K562 (cell line): ENCODE data around the gene F12. TPM values are rescaled to one million over a fixed set of nuclear protein-coding genes. Genes with fewer than 3 reads are reported as not detected.

Source experiments
- GMEB1 ChIP-seq: fragments of 250-450 bp; sonication (Bioruptor Pico); IDR thresholded peaks from 2 replicates; pipeline ENCODE4 v1.4.0; 2020; ENCODE audit warnings: mild to moderate bottlenecking
- KDM5B ChIP-seq: fragments of 200-600 bp; sonication (generic); IDR thresholded peaks from 2 replicates; pipeline ENCODE4 v1.6.1; 2012; ENCODE audit warnings: low read depth, mild to moderate bottlenecking, moderate library complexity, low read length, control low read depth, inconsistent platforms; ENCODE audit not compliant: insufficient replicate concordance
- MCM7 ChIP-seq, 2 experiments: fragments of 450-650 bp; IDR thresholded peaks; 2 replicates each; pipeline ENCODE4 v1.6.1; 2016 to 2018
- NR2C1 ChIP-seq, 2 experiments: fragments of 450-650 bp; IDR thresholded peaks; 2 replicates each; pipeline ENCODE4 v1.6.1; 2017; ENCODE audit warnings: mild to moderate bottlenecking in 2 of 2, antibody characterized with exemption in 1 of 2, inconsistent platforms in 1 of 2, missing compliant biosample characterization in 1 of 2, missing genetic modification characterization in 1 of 2
- PHTF2 ChIP-seq: fragments of 250-450 bp; sonication (Bioruptor Pico); IDR thresholded peaks from 2 replicates; pipeline ENCODE4 v1.5.0; 2021; ENCODE audit warnings: mild to moderate bottlenecking
- POLR3G ChIP-seq: IDR thresholded peaks from 2 replicates; pipeline ENCODE4 v1.6.1; 2011; ENCODE audit not compliant: insufficient read length, insufficient replicate concordance; ENCODE audit errors: extremely low read depth
- PYGO2 ChIP-seq: fragments of 450-650 bp; IDR thresholded peaks from 2 replicates; pipeline ENCODE4 v1.6.1; 2016; ENCODE audit warnings: mild to moderate bottlenecking, missing genetic modification characterization, moderate library complexity, missing compliant biosample characterization
- SIN3B ChIP-seq: fragments of 450-650 bp; IDR thresholded peaks from 2 replicates; pipeline ENCODE4 v1.6.1; 2017; ENCODE audit warnings: low read depth, mild to moderate bottlenecking, moderate library complexity
- SNAPC5 ChIP-seq: fragments of 250-450 bp; sonication (Bioruptor Pico); IDR thresholded peaks from 2 replicates; pipeline ENCODE4 v1.8.0; 2021; ENCODE audit warnings: moderate library complexity, mild to moderate bottlenecking, inconsistent platforms
- ZNF551 ChIP-seq: fragments of 250-450 bp; sonication (Bioruptor Pico); IDR thresholded peaks from 2 replicates; pipeline ENCODE4 v1.5.0; 2021; ENCODE audit warnings: mild to moderate bottlenecking, moderate library complexity
- polyA plus RNA-seq, 8 experiments: library from polyadenylated mRNA; depleted of rRNA in 4 of 8; stranded (reverse) in 5 of 8; unstranded in 3 of 8; fragments of >200 nt; fragmentation: Nextera tagmentation in 2 of 8; fragmentation: Illumina TruSeq in 1 of 8; extraction: Ambion mirVana in 2 of 8; extraction: Trizol in 1 of 8; gene quantifications; 2 replicates each; pipeline versions ENCODE4 v1.2.1 to v1.2.3, GENCODE V29; 2011 to 2014; ENCODE audit warnings: inconsistent platforms in 1 of 8, missing spikeins in 1 of 8
- total RNA-seq, 7 experiments: library from RNA; depleted of rRNA in 6 of 7; stranded (reverse); fragments of >200 nt in 6 of 7; fragmentation: Illumina TruSeq in 2 of 7; extraction: Trizol in 2 of 7; gene quantifications; 2 replicates each; pipeline versions ENCODE4 v1.2.1 to v1.2.3, GENCODE V29; 2011 to 2021; ENCODE audit warnings: low replicate concordance in 1 of 7
- TF ChIP-seq, protein P1 (sequence below): fragments of 450-650 bp; conservative IDR thresholded peaks from 2 replicates; pipeline ENCODE4 v1.6.1; 2016; ENCODE audit warnings: missing genetic modification characterization, low read depth, mild to moderate bottlenecking, missing compliant biosample characterization, moderate library complexity
- TF ChIP-seq, protein P2 (sequence below): fragments of 450-650 bp; IDR thresholded peaks from 2 replicates; pipeline ENCODE4 v1.6.1; 2016; ENCODE audit warnings: mild to moderate bottlenecking, moderate library complexity

The F12 gene
- total and polyA plus RNA-seq, 9 of the 15 experiments (the other 6 are each of a cell fraction or from before 2014, with no cell fraction given), result 0.59 to 18.3 (median 3.6) TPM

- TF ChIP-seq NR2C1 (IDR thresholded peaks at IDR 0.05) (no peak), NR2C1 (tag; IDR thresholded peaks at IDR 0.05) (no peak), GMEB1 (CRISPR knock-in tag) (no peak), PYGO2 (tag) (no peak), POLR3G (no peak), KDM5B (peak; percentile 54), PHTF2 (CRISPR knock-in tag) (no peak), MCM7 (IDR thresholded peaks at IDR 0.05) (no peak), ZNF551 (CRISPR knock-in tag) (no peak), SNAPC5 (no peak), SIN3B (peak; percentile 9; the same call in 1 of the 2 replicates)
- TF ChIP-seq, protein P1, sequence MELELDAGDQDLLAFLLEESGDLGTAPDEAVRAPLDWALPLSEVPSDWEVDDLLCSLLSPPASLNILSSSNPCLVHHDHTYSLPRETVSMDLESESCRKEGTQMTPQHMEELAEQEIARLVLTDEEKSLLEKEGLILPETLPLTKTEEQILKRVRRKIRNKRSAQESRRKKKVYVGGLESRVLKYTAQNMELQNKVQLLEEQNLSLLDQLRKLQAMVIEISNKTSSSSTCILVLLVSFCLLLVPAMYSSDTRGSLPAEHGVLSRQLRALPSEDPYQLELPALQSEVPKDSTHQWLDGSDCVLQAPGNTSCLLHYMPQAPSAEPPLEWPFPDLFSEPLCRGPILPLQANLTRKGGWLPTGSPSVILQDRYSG (tag), result no peak
- TF ChIP-seq, protein P2, sequence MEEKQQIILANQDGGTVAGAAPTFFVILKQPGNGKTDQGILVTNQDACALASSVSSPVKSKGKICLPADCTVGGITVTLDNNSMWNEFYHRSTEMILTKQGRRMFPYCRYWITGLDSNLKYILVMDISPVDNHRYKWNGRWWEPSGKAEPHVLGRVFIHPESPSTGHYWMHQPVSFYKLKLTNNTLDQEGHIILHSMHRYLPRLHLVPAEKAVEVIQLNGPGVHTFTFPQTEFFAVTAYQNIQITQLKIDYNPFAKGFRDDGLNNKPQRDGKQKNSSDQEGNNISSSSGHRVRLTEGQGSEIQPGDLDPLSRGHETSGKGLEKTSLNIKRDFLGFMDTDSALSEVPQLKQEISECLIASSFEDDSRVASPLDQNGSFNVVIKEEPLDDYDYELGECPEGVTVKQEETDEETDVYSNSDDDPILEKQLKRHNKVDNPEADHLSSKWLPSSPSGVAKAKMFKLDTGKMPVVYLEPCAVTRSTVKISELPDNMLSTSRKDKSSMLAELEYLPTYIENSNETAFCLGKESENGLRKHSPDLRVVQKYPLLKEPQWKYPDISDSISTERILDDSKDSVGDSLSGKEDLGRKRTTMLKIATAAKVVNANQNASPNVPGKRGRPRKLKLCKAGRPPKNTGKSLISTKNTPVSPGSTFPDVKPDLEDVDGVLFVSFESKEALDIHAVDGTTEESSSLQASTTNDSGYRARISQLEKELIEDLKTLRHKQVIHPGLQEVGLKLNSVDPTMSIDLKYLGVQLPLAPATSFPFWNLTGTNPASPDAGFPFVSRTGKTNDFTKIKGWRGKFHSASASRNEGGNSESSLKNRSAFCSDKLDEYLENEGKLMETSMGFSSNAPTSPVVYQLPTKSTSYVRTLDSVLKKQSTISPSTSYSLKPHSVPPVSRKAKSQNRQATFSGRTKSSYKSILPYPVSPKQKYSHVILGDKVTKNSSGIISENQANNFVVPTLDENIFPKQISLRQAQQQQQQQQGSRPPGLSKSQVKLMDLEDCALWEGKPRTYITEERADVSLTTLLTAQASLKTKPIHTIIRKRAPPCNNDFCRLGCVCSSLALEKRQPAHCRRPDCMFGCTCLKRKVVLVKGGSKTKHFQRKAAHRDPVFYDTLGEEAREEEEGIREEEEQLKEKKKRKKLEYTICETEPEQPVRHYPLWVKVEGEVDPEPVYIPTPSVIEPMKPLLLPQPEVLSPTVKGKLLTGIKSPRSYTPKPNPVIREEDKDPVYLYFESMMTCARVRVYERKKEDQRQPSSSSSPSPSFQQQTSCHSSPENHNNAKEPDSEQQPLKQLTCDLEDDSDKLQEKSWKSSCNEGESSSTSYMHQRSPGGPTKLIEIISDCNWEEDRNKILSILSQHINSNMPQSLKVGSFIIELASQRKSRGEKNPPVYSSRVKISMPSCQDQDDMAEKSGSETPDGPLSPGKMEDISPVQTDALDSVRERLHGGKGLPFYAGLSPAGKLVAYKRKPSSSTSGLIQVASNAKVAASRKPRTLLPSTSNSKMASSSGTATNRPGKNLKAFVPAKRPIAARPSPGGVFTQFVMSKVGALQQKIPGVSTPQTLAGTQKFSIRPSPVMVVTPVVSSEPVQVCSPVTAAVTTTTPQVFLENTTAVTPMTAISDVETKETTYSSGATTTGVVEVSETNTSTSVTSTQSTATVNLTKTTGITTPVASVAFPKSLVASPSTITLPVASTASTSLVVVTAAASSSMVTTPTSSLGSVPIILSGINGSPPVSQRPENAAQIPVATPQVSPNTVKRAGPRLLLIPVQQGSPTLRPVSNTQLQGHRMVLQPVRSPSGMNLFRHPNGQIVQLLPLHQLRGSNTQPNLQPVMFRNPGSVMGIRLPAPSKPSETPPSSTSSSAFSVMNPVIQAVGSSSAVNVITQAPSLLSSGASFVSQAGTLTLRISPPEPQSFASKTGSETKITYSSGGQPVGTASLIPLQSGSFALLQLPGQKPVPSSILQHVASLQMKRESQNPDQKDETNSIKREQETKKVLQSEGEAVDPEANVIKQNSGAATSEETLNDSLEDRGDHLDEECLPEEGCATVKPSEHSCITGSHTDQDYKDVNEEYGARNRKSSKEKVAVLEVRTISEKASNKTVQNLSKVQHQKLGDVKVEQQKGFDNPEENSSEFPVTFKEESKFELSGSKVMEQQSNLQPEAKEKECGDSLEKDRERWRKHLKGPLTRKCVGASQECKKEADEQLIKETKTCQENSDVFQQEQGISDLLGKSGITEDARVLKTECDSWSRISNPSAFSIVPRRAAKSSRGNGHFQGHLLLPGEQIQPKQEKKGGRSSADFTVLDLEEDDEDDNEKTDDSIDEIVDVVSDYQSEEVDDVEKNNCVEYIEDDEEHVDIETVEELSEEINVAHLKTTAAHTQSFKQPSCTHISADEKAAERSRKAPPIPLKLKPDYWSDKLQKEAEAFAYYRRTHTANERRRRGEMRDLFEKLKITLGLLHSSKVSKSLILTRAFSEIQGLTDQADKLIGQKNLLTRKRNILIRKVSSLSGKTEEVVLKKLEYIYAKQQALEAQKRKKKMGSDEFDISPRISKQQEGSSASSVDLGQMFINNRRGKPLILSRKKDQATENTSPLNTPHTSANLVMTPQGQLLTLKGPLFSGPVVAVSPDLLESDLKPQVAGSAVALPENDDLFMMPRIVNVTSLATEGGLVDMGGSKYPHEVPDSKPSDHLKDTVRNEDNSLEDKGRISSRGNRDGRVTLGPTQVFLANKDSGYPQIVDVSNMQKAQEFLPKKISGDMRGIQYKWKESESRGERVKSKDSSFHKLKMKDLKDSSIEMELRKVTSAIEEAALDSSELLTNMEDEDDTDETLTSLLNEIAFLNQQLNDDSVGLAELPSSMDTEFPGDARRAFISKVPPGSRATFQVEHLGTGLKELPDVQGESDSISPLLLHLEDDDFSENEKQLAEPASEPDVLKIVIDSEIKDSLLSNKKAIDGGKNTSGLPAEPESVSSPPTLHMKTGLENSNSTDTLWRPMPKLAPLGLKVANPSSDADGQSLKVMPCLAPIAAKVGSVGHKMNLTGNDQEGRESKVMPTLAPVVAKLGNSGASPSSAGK, result no peak
These were observed 46.6 kb upstream of the F12 start (continued) for GRCh38 chr5:177455661-177456590.
